Activated T-helper 1 cell treated with Interleukin-2 at 50 U/mL for 16 hours (primary cell): ENCODE data around the gene INMT.

Source experiments
- DNase-seq: peaks from one replicate; pipeline ENCODE4 v3.0.0-alpha.2; 2020; ENCODE audit warnings: low read depth

Gene INMT

DNA sequence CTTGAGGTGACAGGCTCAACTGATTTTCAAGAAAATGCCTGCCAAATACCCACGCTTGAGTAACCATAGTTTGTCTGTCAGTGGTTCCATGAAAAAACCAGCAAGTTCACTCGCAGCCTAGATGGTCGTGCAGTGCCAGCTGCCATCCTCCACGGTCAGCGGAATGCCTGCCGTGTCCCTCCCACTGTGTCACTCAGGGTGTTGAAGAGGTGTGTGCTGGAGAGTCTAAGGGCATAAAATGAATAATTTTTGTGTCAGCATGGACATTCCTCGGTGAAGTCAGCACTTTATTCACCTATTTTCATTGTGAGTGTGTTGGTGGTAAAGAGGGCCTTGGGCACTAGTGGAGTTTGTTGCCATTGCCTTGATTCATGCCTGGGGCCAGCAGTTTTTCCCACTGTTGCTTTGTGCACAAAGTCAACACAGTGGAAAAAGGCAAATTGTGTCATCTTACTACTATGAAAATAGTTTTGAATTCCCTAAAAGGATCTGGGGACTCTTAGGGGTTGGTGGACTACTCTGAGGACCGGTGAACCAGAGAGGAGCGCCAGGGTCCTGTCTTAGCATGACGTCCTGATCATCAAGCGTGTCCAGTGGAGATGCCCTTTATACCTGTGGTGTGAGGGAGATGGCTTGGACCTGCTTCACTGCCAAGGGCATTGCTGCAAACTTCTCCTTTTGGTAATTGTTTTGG lies 36.9 kb downstream of the INMT start:
- no peak for DNase-seq

DNA sequence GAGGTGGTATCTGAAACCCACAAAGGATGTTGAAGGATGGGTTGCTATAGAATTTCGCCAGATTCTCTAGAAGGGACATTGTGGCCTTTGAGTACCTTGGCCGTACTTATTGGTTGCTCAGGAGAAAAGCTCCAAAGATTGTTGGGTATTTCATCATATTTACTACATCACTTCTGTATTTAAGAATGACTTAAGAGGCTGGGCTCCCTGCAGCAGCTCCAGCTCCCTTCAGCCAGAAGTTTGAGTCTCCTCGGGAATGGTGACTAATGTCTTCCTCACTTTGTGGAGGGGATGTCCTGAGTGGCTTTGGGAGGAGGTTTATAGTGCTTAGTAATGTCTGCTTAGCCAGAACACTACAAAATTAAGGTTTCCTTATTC lies 37.4 kb downstream of the INMT start:
- DNase-seq: no peak

DNA sequence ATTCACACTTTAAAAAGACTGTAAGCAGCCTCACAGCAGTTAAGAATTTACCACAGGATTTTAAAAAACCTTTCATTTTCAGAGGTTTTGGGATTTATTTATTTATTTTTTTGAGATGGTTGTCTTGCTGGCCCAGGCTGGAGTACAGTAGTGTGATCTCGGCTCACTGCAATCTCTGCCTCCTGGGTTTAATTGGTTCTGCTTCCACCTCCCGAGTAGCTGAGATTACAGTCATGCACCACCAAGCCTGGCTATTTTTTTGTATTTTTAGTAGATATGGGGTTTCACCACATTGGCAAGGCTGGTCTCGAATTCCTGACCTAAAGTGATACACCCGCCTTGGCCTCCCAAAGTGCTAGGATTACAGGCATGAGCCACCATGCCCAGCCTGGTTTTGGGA lies 38.4 kb downstream of the INMT start:
- DNase-seq: no peak

GRCh38 chr7:30791114-30791513 lies 39.2 kb downstream of the INMT start:
- DNase-seq: no peak

DNA sequence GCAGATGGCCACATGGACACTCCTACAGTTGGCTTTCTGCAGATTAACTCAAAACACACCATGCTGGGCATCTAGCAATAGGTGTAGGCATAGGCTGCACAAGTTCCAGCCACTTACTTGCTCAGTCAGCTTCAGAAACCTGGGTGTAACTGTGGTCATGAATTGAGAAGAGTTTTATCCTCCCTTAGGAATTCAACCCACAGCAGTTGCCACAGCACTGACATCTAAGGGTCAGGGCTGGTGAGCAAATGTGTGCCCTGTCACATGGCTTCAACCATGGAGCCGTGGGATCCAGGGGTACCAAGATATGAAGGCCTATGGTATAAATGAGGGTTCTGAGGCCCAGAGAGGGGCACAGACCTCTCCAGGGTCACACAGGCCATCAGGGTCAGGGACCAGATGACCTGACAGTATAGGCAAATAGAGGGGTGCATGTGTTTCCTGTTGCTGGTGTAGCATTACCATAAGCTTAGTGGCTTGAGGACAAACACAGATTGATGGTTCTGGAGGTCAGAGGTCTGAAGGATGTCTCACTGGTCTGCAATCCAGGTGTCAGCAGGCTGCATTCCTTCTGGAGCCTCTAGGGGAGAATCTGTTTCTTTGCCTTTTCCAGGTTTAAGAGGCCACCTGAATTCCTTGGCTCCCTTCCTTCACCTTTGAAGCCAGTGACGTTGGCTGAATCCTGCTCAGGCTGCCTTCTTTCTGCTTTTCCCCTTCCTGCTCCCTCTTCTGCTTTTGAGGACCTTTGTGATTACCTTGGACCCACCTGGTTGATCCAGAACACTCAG lies 43.4 kb downstream of the INMT start:
- DNase-seq: no peak

DNA sequence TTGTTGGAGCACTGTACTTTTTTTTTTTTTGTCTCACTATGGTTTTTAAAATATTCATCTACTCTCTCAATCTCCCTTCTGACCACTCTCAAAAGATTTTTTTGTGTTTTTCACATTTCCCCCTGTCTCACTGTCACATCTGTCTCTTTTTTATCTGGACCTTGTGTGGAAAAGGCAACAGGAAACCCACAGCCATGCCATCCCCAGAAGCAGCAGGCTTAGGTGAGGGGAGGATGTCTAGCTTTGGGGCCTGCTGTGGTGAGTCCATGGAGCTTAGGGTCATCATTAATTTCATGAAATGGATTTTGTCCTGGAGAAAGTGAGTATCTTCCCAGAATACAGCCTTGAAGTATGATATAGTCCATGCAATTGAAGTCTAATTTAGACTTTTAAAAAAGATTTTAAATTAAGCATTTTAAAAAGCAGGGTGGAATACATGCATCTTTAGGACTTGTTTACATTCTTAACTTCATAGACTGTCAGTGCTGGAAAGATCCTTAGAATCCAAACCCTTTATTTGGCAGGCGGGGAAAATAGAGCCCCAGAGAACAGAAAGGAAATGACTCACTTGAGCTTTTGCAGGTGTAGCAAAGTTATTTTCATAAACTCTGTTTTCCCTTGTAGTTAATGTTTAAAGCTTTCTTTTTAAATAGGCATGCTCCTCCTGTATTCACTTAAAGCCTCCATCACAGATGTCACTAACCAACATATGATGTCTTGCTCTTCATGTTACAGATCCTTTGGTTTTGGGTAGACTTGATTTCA lies 44.4 kb downstream of the INMT start:
- no peak for DNase-seq

GRCh38 chr7:30797176-30798040 lies 45.5 kb downstream of the INMT start:
- no peak for DNase-seq

DNA sequence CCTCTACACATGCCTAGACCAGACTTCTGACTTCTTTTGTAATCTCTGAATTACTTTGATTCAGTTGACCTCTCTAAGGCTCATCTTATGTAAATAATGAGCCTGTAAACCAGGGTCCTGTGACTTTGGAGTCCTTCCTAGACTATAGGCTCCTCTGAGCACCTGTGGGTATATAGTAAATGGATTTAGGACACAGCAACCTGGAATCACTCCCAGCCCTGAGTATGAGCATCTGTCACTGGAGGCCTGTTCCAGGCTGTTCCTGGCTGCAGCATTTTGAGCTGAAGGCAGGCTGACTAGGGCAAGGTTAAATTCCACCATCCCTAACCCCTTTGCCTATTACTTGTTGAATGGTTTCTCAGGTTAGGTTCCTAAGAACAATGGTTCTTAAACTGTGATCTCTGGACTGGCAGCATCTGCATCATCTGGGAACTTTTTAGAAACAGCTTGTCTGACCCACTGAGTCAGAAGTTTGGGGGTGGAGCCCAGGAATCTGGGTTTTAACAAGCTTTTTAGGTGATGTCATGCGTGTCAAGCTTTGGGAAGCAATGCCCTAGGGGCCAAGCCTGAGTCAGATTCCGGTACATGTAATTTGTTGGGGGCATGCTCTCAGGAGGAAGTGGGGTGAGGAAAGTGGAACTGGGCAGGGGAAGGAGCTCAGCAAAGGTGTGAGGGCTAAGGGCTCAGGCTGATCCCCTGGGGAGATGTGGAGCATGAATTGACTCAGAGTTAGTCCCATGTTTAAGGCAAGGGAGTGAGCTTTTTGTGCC lies 47.5 kb downstream of the INMT start:
- no peak for DNase-seq

DNA sequence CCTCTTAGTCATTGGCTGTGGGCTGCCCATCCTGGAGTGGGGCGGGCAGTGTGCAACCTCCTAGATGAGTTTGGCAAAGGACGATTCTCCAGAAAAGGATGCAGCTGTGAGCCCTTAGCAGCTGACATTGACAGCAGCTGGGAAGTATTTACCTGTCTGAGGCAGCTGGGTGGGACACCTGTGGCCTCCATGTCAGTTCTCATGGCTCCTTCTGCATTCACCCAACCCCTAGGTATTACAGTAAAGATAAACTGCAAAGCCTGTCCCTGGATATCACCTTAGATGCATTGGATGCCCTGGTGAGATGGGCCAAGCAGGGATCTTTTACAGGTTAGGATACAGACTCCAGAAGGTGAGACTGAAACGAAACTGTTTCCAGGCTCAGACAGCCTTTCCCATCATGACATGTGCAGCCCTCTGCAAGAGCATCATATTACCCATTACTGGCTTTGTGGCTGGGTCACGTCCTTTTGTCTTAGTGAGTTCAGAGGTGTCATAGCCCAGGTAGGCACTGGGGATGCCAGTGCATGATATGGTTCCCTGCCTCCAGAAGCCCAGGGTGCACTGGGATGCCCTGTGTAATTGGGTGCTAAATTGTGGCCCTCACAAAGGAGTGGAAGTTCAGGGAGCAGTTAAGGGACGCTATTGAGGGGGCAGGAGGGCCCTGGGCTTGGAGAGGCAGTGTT lies 48.2 kb downstream of the INMT start:
- DNase-seq: no peak

DNA sequence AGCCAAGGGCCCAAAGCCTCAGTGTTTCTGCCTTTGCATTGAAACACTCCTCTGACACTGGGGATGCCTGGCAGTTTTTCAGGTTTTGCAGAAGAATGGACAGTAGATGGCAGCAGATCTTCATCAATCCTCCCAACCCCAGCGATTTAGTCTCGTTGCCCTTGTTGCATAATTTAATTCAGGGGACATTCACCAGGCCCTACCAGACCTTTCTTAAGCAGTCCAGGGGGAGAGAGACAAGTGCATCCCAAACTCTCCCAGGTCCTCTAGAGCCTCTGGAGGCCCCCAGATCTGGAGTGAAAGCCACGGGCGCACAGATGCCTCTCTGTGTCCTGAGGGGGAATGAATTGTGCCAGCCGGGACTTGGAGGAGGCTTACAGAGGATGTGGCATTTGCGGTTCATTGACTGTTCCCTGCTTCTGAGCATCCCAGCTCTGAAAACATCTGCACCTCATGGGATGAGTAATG lies 48.9 kb downstream of the INMT start:
- no peak for DNase-seq

DNA sequence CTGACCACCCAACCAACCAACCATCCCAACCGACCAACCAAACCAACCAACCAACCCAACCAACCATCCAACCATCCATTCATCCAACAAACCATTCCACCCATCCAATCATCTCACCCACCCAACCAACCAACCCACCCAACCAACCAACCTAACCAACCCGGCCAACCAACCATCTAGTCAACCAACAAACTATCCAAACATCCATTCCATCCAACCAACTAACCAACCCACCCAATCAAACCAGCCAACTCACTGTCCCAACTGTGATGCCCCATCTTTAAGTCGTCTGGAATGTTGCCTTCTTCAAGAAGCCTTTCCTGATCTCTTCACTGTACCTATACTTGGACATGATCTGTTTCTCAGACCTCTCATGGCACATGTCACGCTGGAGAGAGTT lies 50.9 kb downstream of the INMT start:
- DNase-seq: no peak

DNA sequence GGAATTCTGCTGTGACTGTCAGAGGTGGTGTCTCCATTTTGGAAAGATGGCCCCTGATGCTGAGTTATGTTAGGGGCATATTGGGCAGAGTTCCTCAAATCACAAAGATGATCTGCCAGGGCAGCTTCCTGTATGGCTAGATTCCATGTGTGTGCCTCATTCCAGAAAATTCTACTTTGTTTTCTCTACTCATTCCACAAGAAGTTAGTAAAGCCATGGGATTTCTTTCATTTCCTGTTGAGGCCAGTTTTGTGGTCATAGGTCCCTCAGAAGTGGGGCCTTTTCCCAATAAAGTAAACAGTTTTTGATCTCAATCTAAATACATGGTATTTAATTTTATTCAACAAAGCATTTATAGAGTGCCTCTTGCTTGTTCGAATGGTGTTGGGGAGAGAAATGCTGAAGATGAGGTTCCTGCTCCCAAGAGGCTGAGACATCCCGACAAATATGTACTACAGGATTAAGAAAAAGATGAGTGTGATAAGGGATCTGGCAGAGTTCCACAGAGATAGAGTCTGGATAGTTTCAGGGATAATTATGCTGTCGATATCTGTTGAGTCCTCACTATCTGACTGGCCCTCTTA lies 52.2 kb downstream of the INMT start:
- DNase-seq: no peak

DNA sequence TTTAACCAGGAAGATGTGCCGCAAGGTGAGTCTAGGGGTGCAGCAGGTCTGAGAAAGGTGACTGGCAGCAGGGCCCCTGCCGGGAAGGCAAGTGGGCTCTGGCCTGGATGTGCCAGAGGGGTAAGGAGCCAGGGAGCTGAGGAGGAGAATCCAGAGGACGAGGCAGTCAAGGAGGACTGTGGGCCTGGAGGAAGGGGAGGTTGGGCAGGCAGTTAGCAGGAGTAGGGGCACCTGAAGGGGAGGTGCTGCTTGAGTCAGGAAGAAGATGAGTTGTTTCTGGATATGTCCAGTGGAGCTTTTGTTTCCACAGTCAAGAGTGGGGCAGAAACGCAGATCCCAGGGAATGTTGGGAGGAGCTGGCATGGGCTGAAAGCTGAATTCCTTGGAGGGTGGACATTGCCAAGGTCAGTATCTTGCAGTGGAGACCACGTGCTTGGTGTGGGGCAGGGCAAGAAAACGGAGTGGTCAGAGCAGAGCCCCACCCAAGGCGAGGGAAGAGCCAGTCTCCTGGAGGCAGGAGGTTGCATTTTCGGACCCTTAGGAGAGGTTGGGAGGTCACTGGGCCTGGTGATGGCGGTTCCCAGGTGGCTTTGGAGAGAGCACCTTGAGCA lies 53.3 kb downstream of the INMT start:
- no peak for DNase-seq

DNA sequence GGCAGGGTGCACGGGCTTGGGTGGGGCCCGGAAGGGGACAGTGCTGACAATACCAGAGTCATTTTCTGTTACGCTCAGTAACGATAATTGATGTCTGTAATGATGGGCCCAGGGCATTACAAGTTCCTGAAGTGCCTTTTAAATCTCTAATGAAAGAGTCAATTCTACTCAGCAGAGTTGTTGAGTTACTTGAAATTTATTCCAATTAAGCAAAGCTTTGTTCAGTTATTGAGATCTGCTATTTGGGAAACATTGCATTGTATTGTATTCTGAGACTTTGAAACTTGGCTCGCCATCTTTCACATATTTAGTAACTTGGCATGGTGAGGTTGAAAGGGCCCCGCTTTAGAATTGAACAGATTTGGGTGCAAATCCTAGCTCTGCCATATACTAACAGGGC lies 54.0 kb downstream of the INMT start:
- no peak for DNase-seq
